Right lobe of liver (tissue), 4 donors: ENCODE data around the gene DBN1.

Experiments
- CTCF ChIP-seq, 4 donors: fragments of 200-600 bp in 3 of 4; fragments of 450-650 bp in 1 of 4; IDR thresholded peaks; one replicate each; pipeline versions ENCODE4 v1.5.1 to v1.8.0; 2016 to 2022; ENCODE audit warnings: antibody characterized with exemption in 4 of 4, mild to moderate bottlenecking in 2 of 4
- POLR2A ChIP-seq: fragments of 450-650 bp; IDR thresholded peaks from one replicate; pipeline ENCODE4 v1.6.1; 2017; ENCODE audit warnings: antibody characterized with exemption, mild to moderate bottlenecking
- donor health status: DM: no; HTN: no; CAD: no.
- donor health status: DM: no; HTN: no; CAD: no.
- donor health status: DM: no; HTN: yes; CAD: no.

- TF ChIP-seq CTCF (IDR thresholded peaks at IDR 0.05), result no peak
- TF ChIP-seq POLR2A, result no peak
Observed at GRCh38 chr5:177484902-177485549, 11.6 kb upstream of the DBN1 start.
